ENCODE data around the gene HEPN1. TPM values are rescaled to one million over a fixed set of nuclear protein-coding genes. Genes with fewer than 3 reads are reported as not detected.

HEPN1 gene
- total RNA-seq, 1 experiment from 2014 or later: not detected

GRCh38 chr11:124943254-124943616, 24.2 kb downstream of the HEPN1 start:
- H3K36me3 ChIP-seq (ENCODE audit: control insufficient read depth, insufficient read depth, low read length): no peaks in the 10 kb centered on the region
- BruUV-seq (replicated peaks): no TSS peak
- POLR2A ChIA-PET: no interaction called here

DNA sequence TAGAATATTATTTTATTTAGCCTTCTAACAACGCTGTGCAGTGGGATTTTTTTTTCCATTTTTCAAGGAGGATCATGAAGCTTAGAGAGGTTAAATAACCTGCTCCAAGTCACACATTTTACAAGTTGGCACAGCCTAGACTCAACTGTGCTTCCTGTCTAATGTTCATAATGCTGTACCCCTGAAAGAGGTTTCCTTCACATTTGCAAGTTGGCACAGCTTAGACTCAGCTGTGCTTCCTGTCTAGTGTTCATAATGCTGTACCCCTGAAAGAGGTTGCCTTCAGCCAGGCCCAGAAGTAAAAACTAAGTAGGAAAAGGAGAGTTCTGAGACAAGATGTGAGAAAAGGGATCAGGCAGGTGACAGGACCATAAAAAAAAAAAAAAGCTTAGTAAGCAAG, 24.7 kb downstream of the HEPN1 start:
- Histone ChIP-seq H3K4me3 (ENCODE audit: low read depth in 2 of 2, low read length in 2 of 2) (no peak overlapping the region), H3K9me3 (ENCODE audit: control insufficient read depth, insufficient read depth, low read depth, low read length) (no peaks in the 10 kb centered on the region), H3K4me1 (ENCODE audit: control insufficient read depth, insufficient read depth, low read length) (no peaks in the 10 kb centered on the region), H3K27ac (ENCODE audit: low read length) (no peak overlapping the region), H3K27me3 (ENCODE audit: control insufficient read depth, insufficient read depth, low read length) (peaks cover 5% of the 10 kb centered on the region; the same call in 1 of the 2 replicates), H3K36me3 (ENCODE audit: control insufficient read depth, insufficient read depth, low read length) (no peaks in the 10 kb centered on the region)
- POLR2A ChIA-PET: interaction anchor here (0.6 kb wide), 1 partner anchor 532 kb away, joined by 3 read pairs; no protein-coding TSS in a partner anchor
- in situ Hi-C loops (cut with HindIII; ENCODE audit: low pct_unique_long_range_greater_than_20kb, low sequenced_read_pairs) (no loop called here), intact Hi-C loops (cut with micrococcal nuclease; ENCODE audit: unreplicated experiment) (no loop called here)
- ATAC-seq: no peak
- DNase-seq (ENCODE audit: low read depth, low spot score): no peak
- BruUV-seq (replicated peaks): no TSS peak
- TF ChIP-seq, protein P1, sequence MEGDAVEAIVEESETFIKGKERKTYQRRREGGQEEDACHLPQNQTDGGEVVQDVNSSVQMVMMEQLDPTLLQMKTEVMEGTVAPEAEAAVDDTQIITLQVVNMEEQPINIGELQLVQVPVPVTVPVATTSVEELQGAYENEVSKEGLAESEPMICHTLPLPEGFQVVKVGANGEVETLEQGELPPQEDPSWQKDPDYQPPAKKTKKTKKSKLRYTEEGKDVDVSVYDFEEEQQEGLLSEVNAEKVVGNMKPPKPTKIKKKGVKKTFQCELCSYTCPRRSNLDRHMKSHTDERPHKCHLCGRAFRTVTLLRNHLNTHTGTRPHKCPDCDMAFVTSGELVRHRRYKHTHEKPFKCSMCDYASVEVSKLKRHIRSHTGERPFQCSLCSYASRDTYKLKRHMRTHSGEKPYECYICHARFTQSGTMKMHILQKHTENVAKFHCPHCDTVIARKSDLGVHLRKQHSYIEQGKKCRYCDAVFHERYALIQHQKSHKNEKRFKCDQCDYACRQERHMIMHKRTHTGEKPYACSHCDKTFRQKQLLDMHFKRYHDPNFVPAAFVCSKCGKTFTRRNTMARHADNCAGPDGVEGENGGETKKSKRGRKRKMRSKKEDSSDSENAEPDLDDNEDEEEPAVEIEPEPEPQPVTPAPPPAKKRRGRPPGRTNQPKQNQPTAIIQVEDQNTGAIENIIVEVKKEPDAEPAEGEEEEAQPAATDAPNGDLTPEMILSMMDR (IDR thresholded peaks at IDR 0.05): no peak
- TF ChIP-seq, protein P2, sequence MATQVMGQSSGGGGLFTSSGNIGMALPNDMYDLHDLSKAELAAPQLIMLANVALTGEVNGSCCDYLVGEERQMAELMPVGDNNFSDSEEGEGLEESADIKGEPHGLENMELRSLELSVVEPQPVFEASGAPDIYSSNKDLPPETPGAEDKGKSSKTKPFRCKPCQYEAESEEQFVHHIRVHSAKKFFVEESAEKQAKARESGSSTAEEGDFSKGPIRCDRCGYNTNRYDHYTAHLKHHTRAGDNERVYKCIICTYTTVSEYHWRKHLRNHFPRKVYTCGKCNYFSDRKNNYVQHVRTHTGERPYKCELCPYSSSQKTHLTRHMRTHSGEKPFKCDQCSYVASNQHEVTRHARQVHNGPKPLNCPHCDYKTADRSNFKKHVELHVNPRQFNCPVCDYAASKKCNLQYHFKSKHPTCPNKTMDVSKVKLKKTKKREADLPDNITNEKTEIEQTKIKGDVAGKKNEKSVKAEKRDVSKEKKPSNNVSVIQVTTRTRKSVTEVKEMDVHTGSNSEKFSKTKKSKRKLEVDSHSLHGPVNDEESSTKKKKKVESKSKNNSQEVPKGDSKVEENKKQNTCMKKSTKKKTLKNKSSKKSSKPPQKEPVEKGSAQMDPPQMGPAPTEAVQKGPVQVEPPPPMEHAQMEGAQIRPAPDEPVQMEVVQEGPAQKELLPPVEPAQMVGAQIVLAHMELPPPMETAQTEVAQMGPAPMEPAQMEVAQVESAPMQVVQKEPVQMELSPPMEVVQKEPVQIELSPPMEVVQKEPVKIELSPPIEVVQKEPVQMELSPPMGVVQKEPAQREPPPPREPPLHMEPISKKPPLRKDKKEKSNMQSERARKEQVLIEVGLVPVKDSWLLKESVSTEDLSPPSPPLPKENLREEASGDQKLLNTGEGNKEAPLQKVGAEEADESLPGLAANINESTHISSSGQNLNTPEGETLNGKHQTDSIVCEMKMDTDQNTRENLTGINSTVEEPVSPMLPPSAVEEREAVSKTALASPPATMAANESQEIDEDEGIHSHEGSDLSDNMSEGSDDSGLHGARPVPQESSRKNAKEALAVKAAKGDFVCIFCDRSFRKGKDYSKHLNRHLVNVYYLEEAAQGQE (IDR thresholded peaks at IDR 0.05; ENCODE audit: insufficient read depth in 1 of 2, low read depth in 2 of 2, low read length in 1 of 2): no peak
- TF ChIP-seq POLR2AphosphoS5 (IDR thresholded peaks at IDR 0.05; ENCODE audit: low read depth, low read length) (no peak), SIN3A (IDR thresholded peaks at IDR 0.05; ENCODE audit: borderline replicate concordance, insufficient read depth, low read depth, low read length) (no peak)
- CTCF ChIA-PET: no interaction called here

More at GRCh38 chr11:124943254-124943616, 24.2 kb downstream of the HEPN1 start:
- Histone ChIP-seq H3K9me3 (ENCODE audit: control insufficient read depth, insufficient read depth, low read depth, low read length) (no peaks in the 10 kb centered on the region), H3K4me3 (ENCODE audit: low read depth in 2 of 2, low read length in 2 of 2) (no peak overlapping the region), H3K4me1 (ENCODE audit: control insufficient read depth, insufficient read depth, low read length) (no peaks in the 10 kb centered on the region), H3K27me3 (ENCODE audit: control insufficient read depth, insufficient read depth, low read length) (peaks cover 7% of the 10 kb centered on the region), H3K27ac (ENCODE audit: low read length) (no peak overlapping the region)
- CTCF ChIA-PET: no interaction called here
- ATAC-seq: no peak
- TF ChIP-seq, protein P1 (IDR thresholded peaks at IDR 0.05): no peak
- TF ChIP-seq POLR2AphosphoS5 (IDR thresholded peaks at IDR 0.05; ENCODE audit: low read depth, low read length): no peak
- TF ChIP-seq, protein P2 (IDR thresholded peaks at IDR 0.05; ENCODE audit: insufficient read depth in 1 of 2, low read depth in 2 of 2, low read length in 1 of 2): no peak
- TF ChIP-seq TCF7L2 (IDR thresholded peaks at IDR 0.05; ENCODE audit: low read depth, low read length): no peak
- TF ChIP-seq SIN3A (IDR thresholded peaks at IDR 0.05; ENCODE audit: borderline replicate concordance, insufficient read depth, low read depth, low read length): no peak
- DNase-seq (ENCODE audit: low read depth, low spot score): no peak
- in situ Hi-C loops (cut with HindIII; ENCODE audit: low pct_unique_long_range_greater_than_20kb, low sequenced_read_pairs) (no loop called here), intact Hi-C loops (cut with micrococcal nuclease; ENCODE audit: unreplicated experiment) (no loop called here)
